ENCODE results near the gene ZNF182.
"Not testable (repeated sequence)": the region's sequence is repeated elsewhere in the genome, so short reads cannot be mapped to it uniquely, and the experiment has no call there.

DNA sequence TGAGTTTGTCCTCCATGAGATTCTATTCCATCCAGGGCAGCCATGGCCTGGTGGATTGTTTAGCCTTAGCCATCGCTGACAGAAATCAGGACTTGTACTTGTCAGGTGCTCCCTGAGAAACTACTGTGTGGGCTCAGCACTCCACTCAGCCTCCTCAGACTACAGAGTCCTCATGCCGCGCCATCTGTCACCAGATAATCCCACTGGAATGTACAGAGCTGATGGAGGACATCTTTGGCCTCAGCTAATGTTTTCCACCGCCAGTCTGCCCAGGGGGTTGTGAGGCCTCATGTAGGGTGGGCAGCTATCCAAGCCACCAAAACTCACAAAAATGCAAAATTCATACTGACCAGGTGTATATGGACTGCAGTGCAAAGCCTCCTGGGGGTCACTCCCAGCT is 45.6 kb downstream of the ZNF182 start:
- TF ChIP-seq, protein P1, sequence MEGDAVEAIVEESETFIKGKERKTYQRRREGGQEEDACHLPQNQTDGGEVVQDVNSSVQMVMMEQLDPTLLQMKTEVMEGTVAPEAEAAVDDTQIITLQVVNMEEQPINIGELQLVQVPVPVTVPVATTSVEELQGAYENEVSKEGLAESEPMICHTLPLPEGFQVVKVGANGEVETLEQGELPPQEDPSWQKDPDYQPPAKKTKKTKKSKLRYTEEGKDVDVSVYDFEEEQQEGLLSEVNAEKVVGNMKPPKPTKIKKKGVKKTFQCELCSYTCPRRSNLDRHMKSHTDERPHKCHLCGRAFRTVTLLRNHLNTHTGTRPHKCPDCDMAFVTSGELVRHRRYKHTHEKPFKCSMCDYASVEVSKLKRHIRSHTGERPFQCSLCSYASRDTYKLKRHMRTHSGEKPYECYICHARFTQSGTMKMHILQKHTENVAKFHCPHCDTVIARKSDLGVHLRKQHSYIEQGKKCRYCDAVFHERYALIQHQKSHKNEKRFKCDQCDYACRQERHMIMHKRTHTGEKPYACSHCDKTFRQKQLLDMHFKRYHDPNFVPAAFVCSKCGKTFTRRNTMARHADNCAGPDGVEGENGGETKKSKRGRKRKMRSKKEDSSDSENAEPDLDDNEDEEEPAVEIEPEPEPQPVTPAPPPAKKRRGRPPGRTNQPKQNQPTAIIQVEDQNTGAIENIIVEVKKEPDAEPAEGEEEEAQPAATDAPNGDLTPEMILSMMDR (IDR thresholded peaks at IDR 0.05), result not testable (repeated sequence)
- not testable (repeated sequence) for TF ChIP-seq POLR2A (IDR thresholded peaks at IDR 0.05)
